Natural killer cell treated with Interleukin-12 subunit alpha and Interleukin-12 subunit beta and Interleukin-15 and Interleukin-18, amount 100 ng/mL, for 72 hours (primary cell): ENCODE results near the gene SFSWAP. TPM values are rescaled to one million over a fixed set of nuclear protein-coding genes. Genes with fewer than 3 reads are reported as not detected.

Experiments
- ATAC-seq, 2 donors: fragments of 150-1000 bp; cut with Tn5 transposase in 1 of 2; sonication (Bioruptor Pico), chemical (Tn5 transposase) in 1 of 2; 2 replicates each; pipeline ENCODE4 v1.10.0; 2021
- DNase-seq: peaks from one replicate; pipeline ENCODE4 v3.0.0; 2022; ENCODE audit warnings: low spot score
- H3K27ac Mint-ChIP-seq, 2 donors: 1 replicate in 1 of 2; 2 replicates in 1 of 2; pipeline ENCODE4 v1.8.0; 2022; ENCODE audit warnings: mixed read lengths in 2 of 2, mild to moderate bottlenecking in 1 of 2, moderate library complexity in 1 of 2
- H3K27me3 Mint-ChIP-seq, 2 donors: 1 replicate in 1 of 2; 2 replicates in 1 of 2; pipeline ENCODE4 v1.8.0; 2022; ENCODE audit warnings: mixed read lengths in 2 of 2
- H3K36me3 Mint-ChIP-seq: one replicate; pipeline ENCODE4 v1.8.0; 2022; ENCODE audit warnings: mixed read lengths
- H3K4me1 Mint-ChIP-seq, 2 donors: 1 replicate in 1 of 2; 2 replicates in 1 of 2; pipeline ENCODE4 v1.8.0; 2022; ENCODE audit warnings: low read depth in 2 of 2, mixed read lengths in 2 of 2, mild to moderate bottlenecking in 1 of 2
- H3K4me3 Mint-ChIP-seq: one replicate; pipeline ENCODE4 v1.8.0; 2022; ENCODE audit warnings: mixed read lengths
- H3K9me3 Mint-ChIP-seq: 2 replicates; pipeline ENCODE4 v1.8.0; 2022; ENCODE audit warnings: mixed read lengths
- total RNA-seq, 2 donors: library from RNA; stranded (reverse); gene quantifications; one replicate each; pipeline ENCODE4 v1.2.3, GENCODE V29; 2022

SFSWAP gene
- total RNA-seq, 2 donors from 2014 or later = 64.9 to 91.6 TPM

- no peak for DNase-seq
- H3K27me3 Mint-ChIP-seq = no peaks in the 10 kb centered on the region
- H3K4me3 Mint-ChIP-seq = no peak overlapping the region
- H3K9me3 Mint-ChIP-seq = no peaks in the 10 kb centered on the region
- peaks cover 25% of the 10 kb centered on the region for H3K36me3 Mint-ChIP-seq
- H3K4me1 Mint-ChIP-seq = no peaks in the 10 kb centered on the region
- no peak for ATAC-seq
- H3K27ac Mint-ChIP-seq = no peak overlapping the region
Measured at GRCh38 chr12:131755305-131756113, 44.6 kb downstream of the SFSWAP start.

DNA sequence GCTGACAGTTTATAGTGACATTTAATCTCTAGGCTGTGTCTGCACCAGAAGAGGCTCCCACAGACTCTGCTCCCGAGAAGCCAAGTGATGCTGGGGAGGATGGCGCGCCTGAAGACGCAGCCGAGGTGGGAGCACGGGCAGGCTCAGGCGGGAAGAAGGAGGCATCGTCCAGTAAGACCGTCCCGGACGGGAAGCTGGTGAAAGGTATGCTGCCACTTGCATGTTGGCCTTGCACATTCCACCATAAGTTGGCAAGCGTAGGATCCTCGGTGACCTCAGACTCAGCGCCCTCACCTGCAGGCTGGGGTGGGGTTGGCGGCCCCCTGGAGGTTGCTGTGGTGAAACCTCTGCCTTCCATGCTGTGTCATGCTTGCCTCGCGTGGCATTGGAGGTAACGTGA, 45.6 kb downstream of the SFSWAP start:
- no peak overlapping the region for H3K4me3 Mint-ChIP-seq
- DNase-seq (no peak), ATAC-seq (no peak)
- H3K27ac Mint-ChIP-seq = no peak overlapping the region
- H3K27me3 Mint-ChIP-seq = no peaks in the 10 kb centered on the region
- H3K9me3 Mint-ChIP-seq = no peaks in the 10 kb centered on the region
- peaks cover 0 to 2% of the 10 kb centered on the region in 2 donors for H3K4me1 Mint-ChIP-seq
- peaks cover 25% of the 10 kb centered on the region for H3K36me3 Mint-ChIP-seq

DNA sequence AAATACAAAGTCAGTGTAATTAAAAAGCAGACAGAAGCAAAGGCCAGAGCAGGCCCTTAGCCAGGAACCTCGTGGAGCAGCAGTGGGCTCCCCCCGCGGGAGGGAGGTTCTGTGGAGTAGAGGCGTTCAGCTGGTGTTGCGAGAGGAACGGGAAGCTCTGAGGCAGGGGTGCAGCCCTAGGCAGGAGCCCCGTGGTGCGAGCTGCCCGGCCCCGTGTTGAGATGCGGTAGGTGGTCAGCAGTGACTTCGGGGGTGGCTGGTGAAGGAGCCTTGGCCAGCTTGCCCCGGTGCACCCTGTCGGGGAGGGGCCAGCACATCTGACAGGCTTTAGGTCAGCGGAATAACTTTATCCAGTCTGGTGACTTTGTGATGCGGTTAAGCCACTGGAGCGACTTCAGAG, 46.2 kb downstream of the SFSWAP start:
- Mint-ChIP-seq H3K36me3 (peaks cover 25% of the 10 kb centered on the region), H3K27ac (no peak overlapping the region), H3K4me3 (no peak overlapping the region), H3K27me3 (no peaks in the 10 kb centered on the region), H3K9me3 (no peaks in the 10 kb centered on the region), H3K4me1 (peaks cover 0 to 2% of the 10 kb centered on the region in 2 donors)
- DNase-seq (no peak), ATAC-seq (no peak)

- H3K4me1 Mint-ChIP-seq = peaks cover 0 to 2% of the 10 kb centered on the region in 2 donors
- H3K27me3 Mint-ChIP-seq = no peaks in the 10 kb centered on the region
- no peak overlapping the region for H3K27ac Mint-ChIP-seq
- H3K9me3 Mint-ChIP-seq = no peaks in the 10 kb centered on the region
- H3K36me3 Mint-ChIP-seq = peaks cover 18% of the 10 kb centered on the region
- DNase-seq (no peak), ATAC-seq (peak in 1 of 2 donors; percentile 41)
- H3K4me3 Mint-ChIP-seq = no peak overlapping the region
Measured at GRCh38 chr12:131758016-131758739, 47.3 kb downstream of the SFSWAP start.

DNA sequence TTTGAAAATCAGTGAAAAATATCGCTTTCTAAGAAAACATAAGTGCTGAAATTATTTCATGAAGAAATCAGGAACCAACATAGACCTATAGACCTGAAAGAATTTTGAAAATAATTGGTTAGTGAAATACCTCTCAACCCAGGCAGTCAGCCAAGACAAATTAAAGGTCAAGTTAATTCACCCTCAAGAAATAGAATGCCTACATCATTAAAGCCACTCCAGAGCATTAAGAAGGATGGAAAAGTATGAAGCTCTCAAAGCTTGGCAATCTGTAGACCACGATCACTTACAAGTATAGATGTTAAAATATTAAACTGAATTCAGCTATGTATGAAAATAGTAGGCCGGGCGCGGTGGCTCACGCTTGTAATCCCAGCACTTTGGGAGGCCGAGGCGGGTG, 48.3 kb downstream of the SFSWAP start:
- no peaks in the 10 kb centered on the region for H3K9me3 Mint-ChIP-seq
- no peak overlapping the region for H3K4me3 Mint-ChIP-seq
- DNase-seq (no peak), ATAC-seq (no peak)
- no peak overlapping the region for H3K27ac Mint-ChIP-seq
- H3K27me3 Mint-ChIP-seq = no peaks in the 10 kb centered on the region
- peaks cover 18% of the 10 kb centered on the region for H3K36me3 Mint-ChIP-seq
- peaks cover 0 to 2% of the 10 kb centered on the region in 2 donors for H3K4me1 Mint-ChIP-seq

GRCh38 chr12:131761638-131762037, 50.7 kb downstream of the SFSWAP start:
- H3K36me3 Mint-ChIP-seq = peaks cover 13% of the 10 kb centered on the region

DNA sequence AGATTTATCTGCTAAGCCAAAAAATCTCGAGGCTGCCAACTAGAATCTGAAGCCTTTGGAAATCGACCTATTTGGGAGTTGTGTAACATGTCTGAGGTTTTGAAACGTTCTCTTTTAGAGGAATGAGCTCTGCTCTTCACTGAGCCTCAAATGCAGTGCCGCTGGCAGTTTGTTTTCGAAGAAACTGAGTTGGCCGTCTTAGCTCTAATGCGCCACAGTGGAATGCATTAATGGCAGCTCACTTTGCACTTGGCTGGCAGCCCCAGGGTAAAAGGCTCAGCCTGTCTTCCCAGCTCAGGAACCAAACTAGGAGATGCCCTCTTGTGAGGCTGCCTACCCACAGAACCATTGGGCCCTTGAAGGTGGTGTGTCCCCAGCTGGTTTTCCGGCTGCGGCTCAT, 53.8 kb downstream of the SFSWAP start:
- Mint-ChIP-seq H3K9me3 (no peaks in the 10 kb centered on the region), H3K4me1 (peaks cover 0 to 2% of the 10 kb centered on the region in 2 donors), H3K4me3 (no peak overlapping the region), H3K27me3 (no peaks in the 10 kb centered on the region), H3K36me3 (peaks cover 13% of the 10 kb centered on the region), H3K27ac (no peak overlapping the region)
- DNase-seq = no peak
- ATAC-seq = no peak

More at GRCh38 chr12:131761638-131762037, 50.7 kb downstream of the SFSWAP start:
- no peaks in the 10 kb centered on the region for H3K9me3 Mint-ChIP-seq
- H3K27ac Mint-ChIP-seq = no peak overlapping the region
- H3K4me1 Mint-ChIP-seq = peaks cover 0 to 2% of the 10 kb centered on the region in 2 donors
- H3K27me3 Mint-ChIP-seq = no peaks in the 10 kb centered on the region
- no peak for DNase-seq
- no peak overlapping the region for H3K4me3 Mint-ChIP-seq
- no peak for ATAC-seq

GRCh38 chr12:131765961-131766360, 55.1 kb downstream of the SFSWAP start:
- Mint-ChIP-seq H3K27ac (peak overlapping the region in 1 of 2 donors; percentile 51), H3K4me1 (peaks cover 0 to 2% of the 10 kb centered on the region in 2 donors), H3K27me3 (no peaks in the 10 kb centered on the region), H3K36me3 (peaks cover 16% of the 10 kb centered on the region), H3K4me3 (no peak overlapping the region), H3K9me3 (no peaks in the 10 kb centered on the region)
- ATAC-seq (no peak), DNase-seq (no peak)

- Mint-ChIP-seq H3K4me3 (no peak overlapping the region), H3K27me3 (no peaks in the 10 kb centered on the region), H3K27ac (no peak overlapping the region), H3K9me3 (no peaks in the 10 kb centered on the region), H3K36me3 (peaks cover 19% of the 10 kb centered on the region), H3K4me1 (no peaks in the 10 kb centered on the region)
- DNase-seq = no peak
- no peak for ATAC-seq
Measured at GRCh38 chr12:131766382-131767107, 55.7 kb downstream of the SFSWAP start.

- Mint-ChIP-seq H3K36me3 (peaks cover 25% of the 10 kb centered on the region), H3K9me3 (no peaks in the 10 kb centered on the region), H3K4me1 (peaks cover 5 to 10% of the 10 kb centered on the region in 2 donors), H3K4me3 (no peak overlapping the region), H3K27me3 (no peaks in the 10 kb centered on the region), H3K27ac (no peak overlapping the region)
- ATAC-seq = no peak
- DNase-seq = no peak
Measured at GRCh38 chr12:131770120-131770519, 59.2 kb downstream of the SFSWAP start.

DNA sequence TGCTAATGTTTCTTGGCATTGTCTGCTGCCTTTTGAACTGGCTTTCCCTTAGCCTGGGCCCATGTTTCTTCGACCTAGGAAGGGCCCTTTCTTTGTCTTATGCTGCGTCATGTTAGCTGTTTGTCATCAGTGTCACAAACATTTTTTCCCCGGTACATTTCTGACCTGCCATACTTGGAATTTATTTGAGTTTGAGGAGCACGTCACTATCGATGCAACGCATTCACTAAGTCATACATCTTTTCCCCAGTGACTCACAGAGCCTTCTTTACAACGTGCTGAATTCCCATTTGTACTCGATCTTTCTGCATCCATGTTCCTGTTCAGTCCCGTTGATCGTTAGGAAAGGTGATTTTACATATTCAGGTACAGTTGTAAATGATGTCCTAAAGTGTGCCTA, 61.1 kb downstream of the SFSWAP start:
- Mint-ChIP-seq H3K9me3 (no peaks in the 10 kb centered on the region), H3K36me3 (peaks cover 19% of the 10 kb centered on the region), H3K4me3 (no peak overlapping the region), H3K27ac (no peak overlapping the region), H3K4me1 (peaks cover 5 to 10% of the 10 kb centered on the region in 2 donors), H3K27me3 (no peaks in the 10 kb centered on the region)
- ATAC-seq = no peak
- no peak for DNase-seq

DNA sequence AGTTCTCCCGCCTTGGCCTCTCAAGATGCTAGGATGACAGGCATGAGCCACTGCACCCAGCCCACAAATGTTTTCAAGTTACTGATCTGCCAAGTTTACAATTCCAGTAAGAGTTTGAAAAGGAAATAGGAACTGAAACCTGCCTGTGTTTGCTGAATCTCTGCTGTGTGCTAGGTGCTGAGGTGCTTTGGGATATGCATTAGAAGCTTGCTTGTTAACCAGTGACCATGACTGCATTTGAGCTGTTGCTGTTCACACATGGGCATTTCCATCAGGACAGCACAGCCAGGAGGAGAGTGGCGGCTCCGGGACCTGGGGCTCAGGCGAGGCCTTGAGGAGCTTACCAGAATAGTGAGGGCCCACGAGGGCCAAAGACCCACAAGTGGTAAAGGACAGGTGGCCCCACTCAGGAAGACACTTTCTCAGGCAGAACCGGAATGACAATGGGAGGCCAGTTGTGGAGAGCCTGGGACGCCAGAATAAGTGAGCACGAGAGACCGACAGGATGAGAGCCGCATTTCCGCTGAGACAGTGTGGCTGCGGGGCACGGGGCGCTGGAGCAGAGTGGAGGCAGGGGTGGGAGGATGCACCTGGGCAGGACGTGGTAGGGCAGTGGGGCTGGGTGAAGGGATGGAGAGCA, 62.8 kb downstream of the SFSWAP start:
- peaks cover 19% of the 10 kb centered on the region for H3K36me3 Mint-ChIP-seq
- ATAC-seq (peak; percentile 41 to 59), DNase-seq (no peak)
- H3K4me3 Mint-ChIP-seq = no peak overlapping the region
- no peaks in the 10 kb centered on the region for H3K9me3 Mint-ChIP-seq
- no peaks in the 10 kb centered on the region for H3K27me3 Mint-ChIP-seq
- peaks cover 5 to 10% of the 10 kb centered on the region in 2 donors for H3K4me1 Mint-ChIP-seq
- no peak overlapping the region for H3K27ac Mint-ChIP-seq

DNA sequence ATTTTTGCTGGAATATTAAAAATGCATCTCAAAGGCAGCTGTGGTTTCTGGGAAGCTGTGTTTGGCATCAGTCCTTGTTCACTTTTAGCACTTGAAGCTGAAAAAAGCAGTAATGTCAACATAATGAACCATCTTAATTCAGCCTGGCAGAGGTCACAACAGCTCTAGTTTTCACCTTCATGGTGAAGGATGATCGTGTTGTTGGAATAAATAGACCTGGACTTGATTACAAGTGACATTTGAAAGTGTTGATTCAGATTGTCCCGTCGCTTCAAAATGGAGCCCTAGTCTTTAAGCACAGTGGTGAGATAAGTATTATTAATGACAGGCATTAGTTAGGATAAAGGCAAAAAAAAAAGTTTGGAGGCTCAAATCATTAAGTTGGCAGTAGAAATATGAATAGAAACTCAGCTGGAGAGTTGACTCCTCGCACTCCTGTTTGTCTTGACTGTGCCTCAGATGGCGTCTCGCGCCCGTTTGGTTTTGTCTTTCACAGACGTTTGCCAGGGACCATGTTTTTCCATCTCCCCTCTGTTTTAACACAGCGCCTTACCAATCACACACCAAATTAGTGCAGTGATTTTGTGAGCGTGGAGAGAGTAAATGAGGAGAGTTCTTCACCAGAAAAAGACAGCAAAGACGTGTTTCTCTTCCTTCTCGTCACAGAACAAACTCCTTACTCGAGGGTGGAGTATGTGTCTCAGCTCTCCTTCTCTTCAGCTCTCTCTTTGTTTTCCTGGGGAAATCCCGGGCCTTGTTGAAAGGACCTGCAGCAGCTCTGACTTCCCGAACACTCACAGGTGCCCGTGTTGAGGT, 63.9 kb downstream of the SFSWAP start:
- H3K36me3 Mint-ChIP-seq = peaks cover 19% of the 10 kb centered on the region

More for the DNA sequence above, 63.9 kb downstream of the SFSWAP start:
- Mint-ChIP-seq H3K27ac (no peak overlapping the region), H3K27me3 (no peaks in the 10 kb centered on the region), H3K4me3 (no peak overlapping the region), H3K9me3 (no peaks in the 10 kb centered on the region), H3K4me1 (peaks cover 5 to 12% of the 10 kb centered on the region in 2 donors)
- DNase-seq (no peak), ATAC-seq (no peak)
